Anterior cingulate cortex (tissue), 58 donors: Measurements from ENCODE around the gene CDKN2B-AS1.

Experiments used
- DNase-seq, 58 donors: peaks; one replicate each; lab custom pipeline; 2025; lab: John Stamatoyannopoulos, UW

CDKN2B-AS1 gene

DNA sequence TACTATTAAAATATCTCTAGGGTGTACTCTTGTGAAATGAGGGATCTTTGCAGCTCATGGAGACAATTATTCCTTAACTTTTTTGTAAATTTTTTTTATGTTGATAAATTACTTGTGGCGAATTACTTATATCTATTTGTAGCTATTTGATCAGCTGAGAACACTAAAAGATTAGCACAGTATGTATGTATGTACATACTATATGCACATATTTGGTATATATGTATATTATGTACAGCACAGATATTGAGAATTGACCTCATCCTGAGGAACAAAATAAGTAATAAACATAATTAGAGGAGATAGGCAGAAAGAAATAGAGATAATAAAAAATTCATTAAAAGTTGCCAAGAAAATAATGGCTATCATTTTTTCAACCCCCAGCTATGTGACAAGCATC lies 12.2 kb upstream of the CDKN2B-AS1 start:
- no peak for DNase-seq

GRCh38 chr9:21982861-21983560 lies 11.6 kb upstream of the CDKN2B-AS1 start:
- DNase-seq: no peak

GRCh38 chr9:21983561-21983935 lies 11.0 kb upstream of the CDKN2B-AS1 start:
- DNase-seq: no peak

DNA sequence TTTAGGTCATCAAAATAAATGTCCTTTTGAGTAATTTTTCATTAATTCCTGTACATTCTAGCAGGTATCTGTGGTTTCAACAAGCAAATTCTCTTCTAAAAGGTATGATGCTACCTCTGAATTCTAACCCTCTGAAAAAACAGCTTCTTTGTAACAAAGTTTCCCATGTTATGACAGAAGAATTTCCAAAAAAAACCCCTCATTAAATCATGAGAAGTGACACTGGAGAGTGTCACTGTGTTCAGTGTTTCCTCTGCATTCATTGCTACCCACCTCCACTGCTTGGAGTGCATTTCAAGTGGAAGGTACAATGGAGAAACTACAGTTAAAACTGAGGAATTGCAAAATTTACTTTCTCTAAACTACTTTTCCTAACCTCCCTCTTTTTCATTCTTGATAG lies 10.5 kb upstream of the CDKN2B-AS1 start:
- DNase-seq: no peak

DNA sequence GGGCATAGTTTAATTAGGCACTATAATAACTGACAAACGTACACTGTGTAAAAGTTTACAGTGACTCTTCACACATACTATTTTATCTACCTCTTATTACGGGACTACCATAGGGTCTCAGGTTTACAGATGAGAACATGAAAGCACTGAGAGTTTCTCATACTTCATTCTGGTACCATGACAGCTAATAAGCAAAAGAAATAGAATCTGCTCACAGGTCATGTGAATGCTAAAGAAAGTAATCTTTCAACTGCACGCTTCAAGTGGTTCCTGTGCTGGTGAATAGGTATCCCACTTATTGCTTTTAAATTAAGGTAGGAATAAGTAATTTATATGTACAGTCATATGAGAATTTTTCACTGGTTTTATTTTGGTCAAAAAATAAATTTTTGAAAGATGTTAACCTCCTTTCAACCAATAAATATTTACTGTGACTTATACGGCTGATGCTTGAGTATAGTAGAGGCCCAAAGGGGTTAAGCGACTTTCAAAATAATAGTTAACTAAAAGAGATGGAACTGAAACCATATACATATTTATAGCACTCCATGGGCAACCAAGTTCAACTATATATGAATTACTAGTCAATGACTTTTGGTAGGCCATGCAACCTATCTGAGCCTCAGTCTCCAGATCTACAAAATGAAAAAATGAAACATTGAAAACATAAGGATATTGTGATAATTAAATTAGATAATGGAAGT lies 8.5 kb upstream of the CDKN2B-AS1 start:
- no peak for DNase-seq

GRCh38 chr9:21988056-21988990 lies 6.3 kb upstream of the CDKN2B-AS1 start:
- DNase-seq: no peak

- DNase-seq: no peak
These were observed 5.0 kb upstream of the CDKN2B-AS1 start for GRCh38 chr9:21989440-21990189.

DNA sequence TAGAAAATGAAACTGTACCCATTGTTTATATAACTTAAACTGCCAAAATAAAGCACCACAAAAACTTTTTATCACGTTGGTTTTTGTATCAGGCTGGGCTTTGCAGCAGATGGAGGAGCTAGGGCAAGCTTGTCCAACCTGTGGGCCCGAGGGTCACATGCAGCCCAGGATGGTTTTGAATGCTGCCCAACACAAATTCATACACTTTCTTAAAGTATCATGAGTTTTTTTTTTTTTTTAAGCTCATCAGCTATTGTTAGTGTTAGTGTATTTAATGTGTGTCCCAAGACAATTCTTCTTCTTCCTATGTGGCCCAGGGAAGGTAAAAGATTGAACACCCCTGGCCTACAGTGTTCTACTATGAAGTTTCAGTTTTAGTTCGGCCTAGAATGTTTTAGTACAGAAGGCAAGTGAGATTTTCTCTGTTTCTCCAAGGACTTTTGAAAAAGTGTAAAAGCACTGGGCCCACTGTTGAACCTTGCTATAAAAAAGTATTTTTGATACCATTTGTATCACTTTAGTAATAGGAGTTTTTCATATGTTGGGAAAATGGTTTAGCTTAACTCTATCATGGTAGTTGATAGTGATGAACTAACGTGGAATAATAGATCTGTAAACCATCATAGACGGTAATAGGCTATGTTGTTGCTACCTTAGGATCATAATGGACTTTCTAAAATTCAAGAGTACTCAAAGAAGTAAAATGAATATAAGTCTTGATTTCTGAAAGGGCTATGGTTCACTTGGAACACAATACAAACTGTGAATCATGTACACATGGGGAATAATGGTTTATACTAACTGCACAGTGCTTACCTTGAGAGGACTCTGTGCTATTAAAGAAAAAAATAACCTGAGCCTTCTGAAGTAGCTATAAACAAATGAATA lies 3.3 kb upstream of the CDKN2B-AS1 start:
- no peak for DNase-seq

- no peak for DNase-seq
These were observed 1.6 kb upstream of the CDKN2B-AS1 start for GRCh38 chr9:21993007-21993406.

DNA sequence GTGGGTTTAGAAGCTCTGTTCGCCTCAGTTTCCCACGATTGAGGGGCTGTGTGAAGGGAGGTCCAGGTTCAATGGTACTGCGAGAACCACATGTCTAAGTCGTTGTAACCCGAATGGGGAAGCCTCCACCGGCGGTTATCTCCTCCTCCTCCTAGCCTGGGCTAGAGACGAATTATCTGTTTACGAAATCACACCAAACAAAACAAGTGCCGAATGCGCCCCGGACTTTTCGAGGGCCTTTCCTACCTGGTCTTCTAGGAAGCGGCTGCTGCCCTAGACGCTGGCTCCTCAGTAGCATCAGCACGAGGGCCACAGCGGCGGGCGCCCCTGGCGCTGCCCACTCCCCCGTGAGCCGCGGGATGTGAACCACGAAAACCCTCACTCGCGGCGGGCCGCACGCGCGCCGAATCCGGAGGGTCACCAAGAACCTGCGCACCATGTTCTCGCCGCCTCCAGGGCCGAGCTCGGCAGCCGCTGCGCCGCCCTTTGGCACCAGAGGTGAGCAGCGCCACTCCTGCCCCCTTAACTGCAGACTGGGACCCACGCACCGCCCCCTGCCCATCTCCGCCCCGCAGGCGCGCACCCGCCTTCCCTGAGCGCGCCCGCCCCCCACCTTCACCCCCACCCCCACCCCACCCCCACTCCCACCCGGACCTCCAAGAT lies 567 bp upstream of the CDKN2B-AS1 start, which contains the start of gene CDKN2A:
CDKN2A (minus strand) TSS at position 500 of the 663 bp plus-strand sequence.
- peak in 6 of 58 donors; percentile 16 to 51 (median 40) for DNase-seq

- peak in 38 of 58 donors; percentile 7 to 62 (median 36) for DNase-seq
These were observed 545 bp downstream of the CDKN2B-AS1 start for GRCh38 chr9:21995006-21995665.

- DNase-seq: peak in 11 of 58 donors; percentile 16 to 54 (median 29)
These were observed 1.2 kb downstream of the CDKN2B-AS1 start for GRCh38 chr9:21995666-21996398.

GRCh38 chr9:21996438-21996837 lies 1.8 kb downstream of the CDKN2B-AS1 start:
- no peak for DNase-seq

DNA sequence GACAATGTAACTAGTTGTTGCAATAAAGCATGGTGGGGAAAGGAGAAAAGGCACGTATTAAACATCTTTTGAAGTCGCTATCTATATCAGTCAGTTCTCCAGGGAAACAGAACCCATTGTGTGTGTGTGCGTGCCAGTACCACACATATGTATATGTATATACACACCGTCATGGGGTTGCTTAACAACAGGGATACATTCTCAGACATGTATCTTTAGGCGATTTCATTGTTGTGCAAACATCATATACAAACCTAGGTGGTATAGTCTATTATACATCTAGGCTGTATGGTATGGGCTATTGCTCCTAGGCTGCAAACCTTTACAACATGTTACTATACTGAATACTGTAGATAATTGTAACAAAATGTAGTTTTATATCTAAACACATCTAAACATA lies 2.3 kb downstream of the CDKN2B-AS1 start:
- no peak for DNase-seq

DNA sequence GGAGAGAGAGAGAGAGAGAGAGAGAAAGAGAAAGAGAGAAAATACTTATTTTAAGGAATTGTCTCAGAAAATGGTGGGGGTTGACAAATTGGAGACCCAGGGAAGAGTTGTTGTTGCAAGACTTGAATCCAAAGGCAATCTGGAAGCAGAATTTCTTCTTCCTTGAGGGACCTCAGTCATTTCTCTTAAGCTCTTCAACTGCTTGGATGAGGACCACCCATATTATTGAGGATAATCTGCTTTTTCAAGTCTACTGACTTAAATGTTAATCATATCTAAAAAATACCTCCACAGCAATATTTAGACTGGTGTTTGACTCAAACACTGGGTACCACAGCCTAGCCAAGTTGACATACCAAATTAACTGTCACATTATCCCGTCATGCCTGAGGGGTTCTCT lies 2.9 kb downstream of the CDKN2B-AS1 start:
- DNase-seq: no peak

- no peak for DNase-seq
These were observed 3.4 kb downstream of the CDKN2B-AS1 start for GRCh38 chr9:21998026-21998425.

DNA sequence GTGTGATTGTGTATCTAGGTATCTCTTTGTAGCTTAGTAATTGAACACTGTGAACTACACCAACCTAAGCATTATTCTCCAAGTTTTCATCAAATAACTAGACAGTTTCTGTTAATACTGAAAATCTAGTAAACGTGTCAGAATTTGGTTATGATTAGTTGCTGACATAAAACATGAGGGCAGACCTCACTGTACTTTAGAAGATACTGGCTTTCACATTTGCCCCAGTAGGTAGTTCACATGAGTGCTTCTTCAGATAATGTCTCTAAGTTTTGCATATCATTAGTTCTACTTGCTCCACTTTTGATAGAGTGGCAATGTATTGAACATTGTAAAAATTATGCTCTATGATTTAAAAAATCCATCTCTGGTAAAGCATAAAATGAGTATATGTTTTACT lies 7.4 kb downstream of the CDKN2B-AS1 start:
- no peak for DNase-seq
